ENCODE measurements around the gene UTS2R.
A peak's percentile ranks its signal among the peaks of the same experiment; 100 is the strongest.
"Not testable (repeated sequence)": the region's sequence is repeated elsewhere in the genome, so short reads cannot be mapped to it uniquely, and the experiment has no call there.

The UTS2R gene

GRCh38 chr17:82408288-82408937, 36.8 kb downstream of the UTS2R start:
- DNase-seq (ENCODE audit: low read depth) = no peak

DNA sequence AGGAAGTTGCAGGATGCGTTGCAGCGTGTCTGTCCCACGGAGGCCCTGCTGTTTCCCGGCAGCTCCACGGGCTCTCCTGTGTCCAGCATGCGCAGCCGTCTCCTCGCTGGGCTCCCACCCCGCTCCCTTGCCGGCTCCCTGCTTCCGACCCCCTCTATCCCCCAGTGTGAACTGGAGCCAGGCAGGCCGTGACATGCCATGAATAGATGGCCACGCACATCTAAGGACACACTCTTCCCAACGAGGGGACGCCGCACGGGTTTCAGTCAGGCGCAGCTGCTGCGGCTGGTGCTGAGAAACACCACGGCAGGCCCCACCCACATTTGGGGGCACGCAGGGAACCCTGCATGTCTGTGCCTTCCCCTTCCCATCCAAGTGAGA, 37.4 kb downstream of the UTS2R start:
- DNase-seq (ENCODE audit: low read depth) = no peak

DNA sequence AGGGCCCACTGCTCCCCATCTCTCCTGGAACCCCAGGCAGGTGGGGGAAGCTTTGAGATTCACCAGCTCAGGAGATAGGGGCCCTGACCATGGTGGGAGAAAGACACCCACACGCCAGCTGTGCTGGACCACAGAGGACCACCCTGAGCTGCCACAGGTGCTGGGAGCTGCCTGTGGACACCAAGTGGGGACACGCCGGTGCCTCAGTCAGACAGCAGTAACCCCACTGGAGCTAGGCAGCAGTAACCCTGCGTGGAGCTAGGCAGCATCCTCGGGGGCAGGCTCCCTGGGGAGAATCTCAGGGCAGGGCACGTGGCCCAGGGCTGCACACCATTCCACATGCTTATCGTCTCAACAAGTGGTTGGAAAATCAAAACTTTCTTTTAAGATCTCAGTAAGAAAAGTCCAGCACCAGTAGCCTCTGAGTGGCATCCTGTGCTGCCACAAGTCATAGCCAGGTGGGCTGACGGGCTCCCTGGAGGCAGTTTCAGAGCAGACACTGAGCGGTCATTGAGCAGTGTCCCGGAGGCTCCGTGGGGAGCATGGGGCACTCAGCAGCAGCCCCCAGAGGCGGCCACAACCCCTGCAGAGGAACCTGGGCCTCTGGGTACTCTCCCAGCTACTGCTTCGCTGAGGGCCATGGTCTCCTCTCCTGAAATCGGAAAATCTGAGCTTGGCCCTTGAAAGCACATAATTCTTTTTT, 38.6 kb downstream of the UTS2R start:
- DNase-seq (ENCODE audit: low read depth) = no peak

- DNase-seq (ENCODE audit: low read depth) = no peak
Observed at GRCh38 chr17:82411396-82412053, 40.0 kb downstream of the UTS2R start.

- not testable (repeated sequence) for DNase-seq (ENCODE audit: low read depth)
Observed at GRCh38 chr17:82412081-82412480, 40.5 kb downstream of the UTS2R start.

DNA sequence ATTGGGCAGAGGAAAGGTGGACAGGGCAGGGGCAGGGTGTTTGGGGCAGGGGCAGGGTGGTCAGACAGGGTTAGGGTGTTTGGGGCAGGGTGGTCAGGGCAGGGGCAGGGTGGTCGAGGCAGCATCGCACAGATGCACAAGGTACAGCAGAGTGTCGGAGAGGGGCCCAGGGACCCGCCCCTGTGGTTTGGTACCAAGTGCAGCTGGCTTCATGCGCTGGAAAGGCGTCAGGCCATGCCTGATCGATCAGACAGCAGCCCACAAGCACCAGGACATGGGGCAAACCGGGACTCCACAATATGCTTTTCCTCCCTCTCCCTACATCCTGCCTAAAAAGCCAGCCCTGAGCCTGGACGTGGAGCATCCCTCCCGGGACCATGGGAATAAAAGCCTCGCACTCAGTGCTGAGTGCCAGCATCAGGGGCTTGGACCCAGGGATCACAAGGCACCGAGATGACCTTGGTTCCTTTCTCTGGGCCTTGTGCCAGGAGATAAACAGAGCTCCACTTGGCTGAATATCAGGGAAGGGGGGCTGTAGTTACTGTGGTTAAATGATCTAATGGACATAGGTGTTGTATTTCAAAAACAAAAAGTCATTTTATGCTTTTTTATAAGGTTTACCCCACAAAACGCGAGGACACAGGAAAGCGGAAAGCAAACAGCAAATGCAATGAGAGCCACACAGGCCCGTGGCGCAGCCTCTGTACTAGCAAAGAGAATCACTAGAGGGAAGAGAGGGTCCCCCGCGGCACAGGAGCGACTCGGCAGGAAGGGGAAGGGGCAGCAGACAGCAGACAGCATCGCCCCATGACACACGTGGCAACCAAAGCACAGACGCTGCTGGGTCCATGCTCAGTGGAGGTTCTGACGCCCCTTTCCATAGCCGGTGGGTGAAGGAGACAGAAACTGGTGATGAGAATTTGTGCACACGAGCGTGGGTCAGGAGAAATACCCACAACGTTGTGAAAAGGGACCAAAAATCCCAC, 41.3 kb downstream of the UTS2R start:
- DNase-seq (ENCODE audit: low read depth) = no peak

DNA sequence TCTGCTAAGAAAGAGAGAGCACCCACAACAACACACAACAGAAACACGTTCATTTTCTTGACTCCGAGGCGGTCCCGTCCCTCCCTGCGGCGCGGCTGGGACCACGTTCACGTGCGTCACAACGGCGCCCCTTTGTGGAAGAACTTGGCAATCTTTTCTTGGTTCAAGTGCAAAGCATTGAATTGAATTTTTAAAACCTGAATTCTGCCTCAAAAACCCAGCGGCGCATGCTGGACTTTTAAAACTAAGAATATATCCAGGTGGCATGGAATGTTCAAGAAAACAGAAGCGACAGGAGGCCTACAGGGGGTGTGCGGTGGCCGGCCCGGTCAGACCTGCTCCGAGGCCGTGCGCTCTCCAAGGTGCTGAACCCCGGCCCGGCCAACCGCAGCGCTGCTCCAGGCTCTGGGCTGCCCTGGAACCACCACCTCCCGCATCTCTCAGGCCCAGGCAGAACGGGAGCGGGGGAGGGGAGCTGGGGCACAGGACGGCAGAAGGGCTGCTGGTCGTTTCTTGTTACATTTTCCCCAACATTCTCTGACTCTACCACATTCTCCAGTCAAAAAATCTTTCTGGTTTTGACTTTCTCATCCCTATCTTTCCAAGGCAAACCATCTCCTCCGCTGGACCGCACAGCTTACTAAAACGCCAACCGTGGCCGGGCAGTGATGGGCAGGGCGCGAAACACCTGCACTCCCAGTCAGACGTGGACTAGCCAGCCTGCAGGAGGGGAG, 43.1 kb downstream of the UTS2R start:
- DNase-seq (ENCODE audit: low read depth) = peak; percentile 40

- DNase-seq (ENCODE audit: low read depth) = no peak
Observed at GRCh38 chr17:82415336-82415735, 43.8 kb downstream of the UTS2R start.

GRCh38 chr17:82415786-82416185, 44.2 kb downstream of the UTS2R start:
- no peak for DNase-seq (ENCODE audit: low read depth)

DNA sequence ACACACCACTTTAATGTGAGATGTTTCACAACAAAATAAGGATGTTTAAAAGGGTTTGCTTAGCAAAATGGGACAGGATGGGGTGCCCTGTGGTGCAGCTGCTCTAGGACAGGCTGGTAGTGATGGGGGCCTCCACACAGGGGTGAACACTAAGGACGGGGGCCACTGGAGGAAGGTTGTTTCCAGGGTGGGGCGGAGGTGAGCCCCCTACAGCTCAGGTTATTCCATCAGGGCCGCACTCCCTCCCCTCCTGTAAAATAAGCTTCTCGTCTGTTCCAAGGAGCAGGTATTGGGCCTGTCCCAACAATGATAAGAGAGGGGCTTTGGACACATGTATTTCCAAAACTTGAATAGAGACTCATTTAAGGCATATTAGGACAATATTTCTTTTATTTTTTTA, 44.7 kb downstream of the UTS2R start:
- no peak for DNase-seq (ENCODE audit: low read depth)

GRCh38 chr17:82416771-82417170, 45.2 kb downstream of the UTS2R start:
- no peak for DNase-seq (ENCODE audit: low read depth)

DNA sequence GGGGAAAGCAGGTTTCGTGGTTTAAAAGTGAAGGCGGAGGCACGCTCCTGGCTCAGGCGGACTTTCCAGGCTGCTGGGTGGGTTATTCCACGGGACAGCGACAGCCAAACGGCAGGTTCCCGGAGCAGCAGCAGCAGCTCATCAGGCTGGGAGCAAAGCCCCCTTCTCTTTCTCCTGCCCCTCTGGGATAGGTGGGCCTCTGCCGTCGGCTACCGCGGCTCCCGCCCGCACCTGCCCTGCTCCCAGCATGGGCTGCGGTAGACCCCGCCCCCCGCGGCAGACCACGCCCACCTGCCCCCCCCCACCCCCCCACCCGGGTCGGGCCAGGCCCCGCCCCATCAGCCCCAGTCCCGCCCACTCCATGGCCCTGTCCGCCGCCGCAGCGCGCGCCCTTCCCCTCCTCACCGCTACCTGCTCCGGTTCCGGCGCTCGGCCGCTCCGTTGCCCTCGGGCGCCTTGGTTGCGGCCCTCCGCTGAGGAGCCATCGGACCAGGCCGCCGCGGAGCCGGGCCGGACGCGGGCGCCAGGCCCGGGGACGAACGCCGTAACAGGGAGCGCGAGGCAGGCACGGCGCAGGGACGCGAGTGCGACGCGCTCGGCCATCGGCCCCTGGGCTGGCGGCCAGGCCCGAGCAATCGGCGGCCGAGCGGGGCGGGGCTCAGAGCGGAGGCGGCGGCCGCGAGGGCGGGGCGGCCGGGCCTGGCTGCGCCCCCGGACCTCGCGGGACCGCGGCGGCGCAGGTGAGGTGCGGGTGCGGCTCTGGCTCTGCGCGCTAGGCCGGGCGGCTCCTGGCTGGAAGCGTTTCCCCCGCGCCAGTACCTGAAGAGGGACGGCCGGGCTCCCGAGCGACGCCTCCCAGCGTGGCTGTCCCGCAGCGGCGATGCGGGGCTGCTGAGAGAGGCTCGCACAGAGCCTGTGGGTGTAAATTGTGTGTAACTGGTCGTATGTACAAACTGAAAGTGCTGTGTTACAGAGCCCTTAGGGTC, 46.7 kb downstream of the UTS2R start, which contains the start of the genes HEXD and OGFOD3:
Gene HEXD, plus strand, starts transcription at position 347 of the 986 bp plus-strand sequence. CDS start 1,453 bp downstream, outside the sequence.
Gene OGFOD3, minus strand, starts transcription at position 586 of the 986 bp plus-strand sequence. Its CDS starts 101 bp downstream, at position 485.
- DNase-seq (ENCODE audit: low read depth) = peak; percentile 65

GRCh38 chr17:82419540-82419939, 48.0 kb downstream of the UTS2R start:
- no peak for DNase-seq (ENCODE audit: low read depth)

DNA sequence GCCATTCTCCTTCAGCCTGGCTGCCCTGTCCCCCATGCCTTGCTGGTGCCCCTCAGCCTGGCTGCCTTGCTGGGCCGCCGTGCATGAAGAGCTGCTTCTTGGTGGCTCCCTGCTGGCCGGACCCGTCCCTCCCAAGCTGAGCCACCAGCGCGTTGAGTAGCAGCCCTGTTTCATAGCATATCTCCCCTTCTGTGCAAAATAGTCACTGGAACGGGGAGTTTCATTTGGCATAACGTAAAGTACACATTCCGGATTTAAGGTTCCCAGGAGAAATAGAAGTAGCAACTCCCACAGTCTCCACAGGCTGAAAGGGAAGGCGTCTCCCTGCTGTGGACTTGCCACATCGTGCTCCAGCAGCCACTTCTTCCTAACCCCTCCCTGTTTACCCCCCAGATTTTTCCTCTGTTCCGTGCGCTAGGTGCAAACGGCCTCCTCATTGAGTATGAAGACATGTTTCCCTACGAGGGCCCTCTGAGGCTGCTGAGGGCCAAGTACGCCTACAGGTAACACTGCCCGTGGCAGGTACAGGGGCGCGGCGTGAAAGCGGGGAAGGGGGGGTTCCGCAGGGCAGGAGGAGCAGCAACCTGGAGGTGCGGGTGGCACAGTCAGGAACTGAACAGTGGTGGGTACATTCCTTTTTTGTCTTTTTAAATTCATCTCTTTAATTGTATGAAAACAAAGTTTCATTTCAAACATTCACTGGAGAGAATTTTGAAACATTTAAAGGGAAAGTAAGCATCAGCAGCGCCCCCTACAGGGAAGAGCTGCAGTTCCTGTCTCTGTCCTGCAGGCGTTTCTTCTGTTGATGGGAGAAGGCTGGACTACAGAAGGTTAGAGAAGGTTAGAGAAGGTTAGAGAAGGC, 52.7 kb downstream of the UTS2R start:
- peak; percentile 34 for DNase-seq (ENCODE audit: low read depth)

GRCh38 chr17:82424863-82425159, 53.2 kb downstream of the UTS2R start:
- no peak for DNase-seq (ENCODE audit: low read depth)
